H1 (cell line): ENCODE measurements around the gene CLEC19A.

ENCODE experiments used
- KDM1A ChIP-seq: fragments of 200-600, 300-600 bp; sonication (generic); IDR thresholded peaks from 2 replicates; pipeline ENCODE4 v1.7.1; 2016; ENCODE audit warnings: mild to moderate bottlenecking, low read length, borderline replicate concordance
- POLR2A ChIP-seq, 2 experiments: IDR thresholded peaks; 1 replicate in 1 of 2; 2 replicates in 1 of 2; pipeline ENCODE4 v1.6.1; 2011; ENCODE audit warnings: low read depth in 2 of 2, low read length in 2 of 2, mild to moderate bottlenecking in 2 of 2; ENCODE audit errors: control extremely low read depth in 1 of 2
- TBP ChIP-seq: IDR thresholded peaks from 2 replicates; pipeline ENCODE4 v1.6.1; 2011; ENCODE audit warnings: low read depth, low read length, improper control_type of control experiment
- TF ChIP-seq, protein P1 (sequence below), 3 experiments: IDR thresholded peaks; 1 replicate in 2 of 3; 2 replicates in 1 of 3; pipeline versions ENCODE4 v1.5.1 to v1.6.1; 2011; ENCODE audit warnings: low read length in 3 of 3, mild to moderate bottlenecking in 3 of 3, inconsistent platforms in 2 of 3, low read depth in 1 of 3, moderate library complexity in 1 of 3; ENCODE audit not compliant: insufficient read depth in 1 of 3; ENCODE audit errors: control extremely low read depth in 1 of 3

DNA sequence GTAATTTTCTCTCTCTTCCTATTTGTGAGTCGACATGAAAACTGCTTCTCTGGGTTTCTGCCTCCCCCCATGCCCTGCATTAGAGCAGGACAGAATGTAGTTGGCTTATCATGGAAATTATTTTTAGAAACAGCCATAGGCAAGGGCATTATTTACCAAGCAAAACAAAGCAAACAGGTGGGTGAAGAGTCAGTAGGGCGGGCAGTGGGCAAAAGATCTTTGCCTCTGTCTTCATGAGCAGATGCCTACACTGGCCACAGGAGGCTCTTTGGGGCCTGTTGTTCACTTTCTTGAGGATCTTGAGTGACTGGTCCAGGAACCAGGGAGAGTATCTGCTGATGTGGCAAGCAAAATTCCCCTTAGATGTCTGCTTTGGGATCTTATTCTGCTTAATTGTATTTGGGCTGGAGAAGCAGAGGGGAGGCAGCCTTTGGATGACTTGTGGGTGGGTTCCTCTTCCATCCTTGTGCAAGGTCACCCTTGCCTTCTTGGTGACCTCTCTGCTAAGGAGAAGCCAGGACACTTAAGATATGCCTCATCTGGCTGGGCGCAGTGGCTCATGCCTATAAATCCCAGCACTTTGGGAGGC is 42.5 kb upstream of the CLEC19A start:
- TF ChIP-seq, protein P1, sequence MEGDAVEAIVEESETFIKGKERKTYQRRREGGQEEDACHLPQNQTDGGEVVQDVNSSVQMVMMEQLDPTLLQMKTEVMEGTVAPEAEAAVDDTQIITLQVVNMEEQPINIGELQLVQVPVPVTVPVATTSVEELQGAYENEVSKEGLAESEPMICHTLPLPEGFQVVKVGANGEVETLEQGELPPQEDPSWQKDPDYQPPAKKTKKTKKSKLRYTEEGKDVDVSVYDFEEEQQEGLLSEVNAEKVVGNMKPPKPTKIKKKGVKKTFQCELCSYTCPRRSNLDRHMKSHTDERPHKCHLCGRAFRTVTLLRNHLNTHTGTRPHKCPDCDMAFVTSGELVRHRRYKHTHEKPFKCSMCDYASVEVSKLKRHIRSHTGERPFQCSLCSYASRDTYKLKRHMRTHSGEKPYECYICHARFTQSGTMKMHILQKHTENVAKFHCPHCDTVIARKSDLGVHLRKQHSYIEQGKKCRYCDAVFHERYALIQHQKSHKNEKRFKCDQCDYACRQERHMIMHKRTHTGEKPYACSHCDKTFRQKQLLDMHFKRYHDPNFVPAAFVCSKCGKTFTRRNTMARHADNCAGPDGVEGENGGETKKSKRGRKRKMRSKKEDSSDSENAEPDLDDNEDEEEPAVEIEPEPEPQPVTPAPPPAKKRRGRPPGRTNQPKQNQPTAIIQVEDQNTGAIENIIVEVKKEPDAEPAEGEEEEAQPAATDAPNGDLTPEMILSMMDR (IDR thresholded peaks at IDR 0.05; ENCODE audit: control extremely low read depth in 1 of 3, insufficient read depth in 1 of 3, low read depth in 1 of 3, low read length in 3 of 3) = no peak
- TF ChIP-seq KDM1A = no peak
- no peak for TF ChIP-seq POLR2A (IDR thresholded peaks at IDR 0.05; ENCODE audit: control extremely low read depth in 1 of 2, low read depth in 2 of 2, low read length in 2 of 2)
- TF ChIP-seq TBP = no peak
